Stimulated activated CD4-positive, alpha-beta T cell treated with anti-CD3 and anti-CD28 coated beads, Interleukin-12 subunit alpha, Interleukin-12 subunit beta, amount 100 ng/mL, for 4 hours (primary cell): ENCODE results near the gene CUL4B.
"Not testable (repeated sequence)": the region's sequence is repeated elsewhere in the genome, so short reads cannot be mapped to it uniquely, and the experiment has no call there.

ENCODE experiments used
- DNase-seq: peaks from one replicate; pipeline ENCODE4 v3.0.0-alpha.2; 2020

The CUL4B gene

GRCh38 chrX:120517936-120518335 is 42.8 kb downstream of the CUL4B start:
- no peak for DNase-seq

DNA sequence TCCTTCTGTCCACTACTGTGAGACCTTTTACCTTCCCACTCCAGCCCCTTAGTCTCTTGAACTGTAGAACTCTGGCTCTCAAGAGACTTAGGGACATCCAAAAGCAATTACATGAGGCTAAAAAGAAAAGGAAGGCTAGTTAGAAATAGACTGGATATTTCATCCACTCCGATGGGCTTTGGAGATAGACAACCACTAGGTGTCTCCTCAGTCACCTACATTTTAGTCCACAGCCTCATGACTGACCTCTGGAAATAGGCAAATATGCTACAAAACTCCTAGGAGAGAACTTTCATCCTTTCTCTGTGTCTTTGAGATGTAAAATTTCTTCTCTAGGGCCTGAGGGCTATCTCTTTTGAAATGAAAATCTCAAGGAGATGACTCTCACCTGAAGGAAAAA is 46.5 kb downstream of the CUL4B start:
- DNase-seq: no peak

GRCh38 chrX:120512627-120513026 is 48.1 kb downstream of the CUL4B start:
- DNase-seq: no peak

- no peak for DNase-seq
These were observed 48.5 kb downstream of the CUL4B start for GRCh38 chrX:120512222-120512621.

GRCh38 chrX:120504569-120504968 is 56.2 kb downstream of the CUL4B start:
- DNase-seq: no peak

DNA sequence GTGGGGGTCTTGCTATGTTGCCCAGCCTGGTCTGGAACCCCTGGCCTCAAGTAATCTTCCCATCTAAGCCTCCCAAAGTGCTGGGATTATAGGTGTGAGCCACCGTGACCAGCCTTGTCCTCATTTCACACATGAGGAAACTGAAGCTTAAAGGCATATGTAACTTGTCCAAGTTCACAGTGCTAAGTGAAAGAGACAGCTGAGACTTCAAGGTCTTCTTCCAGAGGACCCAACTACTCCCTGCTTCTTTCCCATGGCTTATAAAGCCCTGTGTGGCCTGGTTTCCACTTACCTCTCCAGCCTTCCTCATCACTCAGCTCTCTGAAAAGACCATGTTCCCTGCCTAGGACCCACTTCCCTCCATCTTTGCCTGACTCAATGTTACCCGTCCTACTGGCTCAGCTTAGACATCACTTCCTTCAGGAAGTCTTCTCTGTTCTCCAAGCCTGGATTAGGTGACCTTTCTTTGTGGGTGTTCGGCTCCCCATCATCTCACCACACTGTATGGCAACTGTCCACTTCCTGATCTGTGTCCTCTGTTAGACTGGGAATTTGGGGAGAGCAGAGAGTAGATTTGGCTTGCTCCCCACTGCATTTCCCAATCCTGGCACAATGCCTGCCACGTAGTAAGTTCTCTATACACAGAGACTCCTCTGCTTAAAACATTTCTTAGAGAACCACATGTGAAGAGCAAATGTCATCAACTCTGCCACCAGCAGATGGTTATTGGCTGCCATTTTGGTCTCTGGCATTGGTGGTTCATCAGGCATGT is 61.3 kb downstream of the CUL4B start:
- DNase-seq: no peak

DNA sequence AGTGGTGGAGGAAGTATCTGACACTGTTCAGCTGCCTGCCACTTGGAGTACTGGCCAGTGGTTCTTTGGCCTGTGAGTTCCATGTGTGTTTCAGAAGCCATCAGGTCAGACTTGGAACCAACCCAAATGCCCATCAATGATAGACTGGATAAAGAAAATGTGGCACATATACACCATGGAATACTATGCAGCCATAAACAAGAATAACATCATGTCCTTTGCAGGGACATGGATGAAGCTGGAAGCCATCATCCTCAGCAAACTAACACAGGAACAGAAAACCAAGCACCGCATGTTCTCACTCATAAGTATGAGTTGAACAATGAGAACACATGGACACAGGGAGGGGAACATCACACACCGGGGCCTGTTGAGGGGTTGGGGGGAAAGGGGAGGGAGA is 70.6 kb downstream of the CUL4B start:
- DNase-seq: not testable (repeated sequence)

DNA sequence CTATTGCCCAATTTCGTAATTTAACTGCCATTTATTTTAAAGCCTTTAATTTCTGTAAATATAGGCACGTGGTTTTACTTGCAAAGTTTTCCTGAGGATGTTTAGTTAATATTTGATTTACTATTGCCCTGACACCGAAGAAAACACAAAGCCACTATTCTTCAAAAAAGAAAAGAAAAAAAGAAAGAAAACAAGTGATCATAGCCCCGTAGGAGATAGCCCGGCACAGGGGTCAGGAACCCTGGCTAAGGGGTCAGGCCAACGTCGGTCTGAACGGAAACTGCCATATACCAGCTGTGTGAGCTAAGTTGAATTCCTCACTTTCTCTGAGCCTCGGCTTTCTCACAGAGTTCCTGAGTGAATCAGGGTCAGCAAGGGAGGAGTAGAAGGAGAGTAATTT is 74.0 kb downstream of the CUL4B start:
- no peak for DNase-seq

DNA sequence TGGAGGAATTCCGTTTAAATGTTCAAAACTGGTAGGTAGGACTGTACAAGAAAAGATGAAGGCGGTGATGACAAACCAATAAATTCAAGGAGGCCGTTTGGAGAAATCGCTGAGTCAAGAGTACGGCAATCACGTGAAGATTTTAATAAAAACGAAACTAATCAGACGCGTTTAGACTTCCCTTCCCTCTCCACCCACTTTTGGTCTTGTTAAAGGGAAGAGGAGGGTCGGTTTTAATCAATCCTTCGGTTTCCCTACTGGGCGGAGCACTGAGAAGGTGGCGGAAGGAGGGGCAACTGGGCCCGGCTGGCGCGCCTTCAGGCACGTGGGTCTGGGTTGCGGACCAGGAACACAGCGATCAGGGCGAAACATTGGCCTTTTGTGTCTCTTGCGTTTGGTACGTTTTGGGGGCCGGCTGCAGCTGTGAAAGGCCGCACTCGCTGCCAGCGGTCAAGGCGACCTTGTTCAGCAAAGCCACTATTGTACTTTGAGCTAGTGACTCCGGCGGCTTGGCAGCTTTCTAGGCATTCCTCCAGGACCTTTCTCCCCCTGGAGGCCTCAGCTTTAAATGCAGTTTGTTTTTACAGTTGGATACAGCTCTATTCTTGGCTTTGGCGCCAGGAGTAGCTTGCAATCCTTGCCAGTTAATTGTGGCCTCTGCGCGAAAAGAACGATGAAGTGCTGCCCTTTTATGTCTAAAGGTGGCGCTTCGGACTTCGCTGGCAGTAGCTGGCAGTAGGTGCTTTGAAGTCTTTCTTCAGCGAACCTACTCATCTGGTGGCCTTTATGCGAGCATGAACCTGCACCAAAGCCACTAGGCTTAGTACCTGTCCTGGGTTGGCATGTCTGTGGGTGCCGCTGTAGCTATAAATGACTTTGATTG is 74.9 kb downstream of the CUL4B start:
- DNase-seq: peak; percentile 47

DNA sequence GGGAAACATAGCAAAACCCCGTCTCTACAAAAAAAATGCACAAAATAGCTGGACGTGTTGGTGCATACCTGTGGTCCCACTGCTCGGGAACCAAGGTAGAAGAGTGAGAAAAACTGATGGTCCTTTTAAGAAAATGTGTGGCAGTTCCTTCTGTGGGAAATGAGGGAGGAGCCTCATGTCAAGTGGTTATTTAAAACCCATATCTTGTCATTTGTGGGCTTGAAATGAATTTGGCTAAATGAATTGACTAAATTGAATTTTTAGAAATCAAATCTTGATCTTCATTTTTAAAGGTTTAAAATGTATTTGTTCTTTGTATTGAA is 75.5 kb downstream of the CUL4B start:
- no peak for DNase-seq

DNA sequence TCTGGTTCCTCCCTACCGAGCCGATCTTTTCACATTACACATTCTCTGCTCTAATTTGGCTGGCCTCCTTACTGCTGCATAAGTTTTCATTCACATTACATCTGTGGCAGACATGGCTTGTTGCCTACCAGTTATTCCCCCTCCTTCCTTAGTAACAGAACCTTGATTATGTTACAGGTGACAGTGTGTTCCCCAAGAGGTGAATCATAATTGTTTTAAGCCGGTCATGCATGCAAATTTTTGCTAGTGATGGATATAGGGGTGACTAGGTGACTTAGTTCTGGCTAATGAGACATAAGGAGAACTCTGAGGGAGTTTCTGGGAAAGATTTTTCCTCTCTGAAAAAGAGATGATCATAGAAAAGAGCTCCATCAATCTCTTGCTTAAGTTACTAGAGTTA is 83.3 kb downstream of the CUL4B start:
- DNase-seq: no peak

- DNase-seq: no peak
These were observed 84.0 kb downstream of the CUL4B start for GRCh38 chrX:120476714-120477113.

DNA sequence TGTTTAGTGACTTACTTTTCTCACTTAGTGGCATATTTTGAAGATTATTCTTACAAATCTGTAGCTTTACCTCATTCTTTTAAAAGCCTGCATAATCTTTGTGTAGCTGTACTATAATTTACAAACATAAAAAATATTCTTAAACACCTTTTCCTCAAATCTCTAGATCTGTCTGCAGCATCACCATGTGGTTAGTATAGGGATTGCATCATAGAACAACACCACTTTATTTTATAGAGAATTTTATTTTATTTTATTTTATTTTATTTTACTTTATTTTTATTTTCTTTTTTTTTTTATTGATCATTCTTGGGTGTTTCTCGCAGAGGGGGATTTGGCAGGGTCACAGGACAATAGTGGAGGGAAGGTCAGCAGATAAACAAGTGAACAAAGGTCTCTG is 85.3 kb downstream of the CUL4B start:
- DNase-seq: not testable (repeated sequence)
